IMR-90 (cell line): Measurements from ENCODE around the gene GDNF. TPM values are rescaled to one million over a fixed set of nuclear protein-coding genes. Genes with fewer than 3 reads are reported as not detected.

Experiments
- ATAC-seq: fragments of 200-7000 bp; cut with Tn5 transposase; 2 replicates; pipeline ENCODE4 v1.9.1; 2020; ENCODE audit warnings: low read depth, mild to moderate bottlenecking, moderate library complexity
- BruUV-seq: library from RNA; stranded (reverse); fragments of 400-500 nt; replicated peaks from 2 replicates; lab custom pipeline; 2021; lab: Mats Ljungman, UMichigan
- CTCF ChIA-PET: fragments of 300-600 bp; formaldehyde crosslinking; extraction: SDS; loops from one replicate; lab custom pipeline; 2021; ENCODE audit warnings: antibody characterized with exemption; lab: Yijun Ruan, JAX
- POLR2A ChIA-PET: fragments of 300-600 bp; sonication (Branson Sonifier 250); formaldehyde crosslinking; loops from one replicate; lab custom pipeline; 2022; ENCODE audit warnings: antibody characterized with exemption; ENCODE audit not compliant: unreplicated experiment; lab: Charles Lee
- DNase-seq: peaks from one replicate; pipeline ENCODE4 v3.0.0; 2013
- H2AFZ ChIP-seq: replicated peaks from 2 replicates; pipeline ENCODE3; 2013; ENCODE audit warnings: low read length, mild to moderate bottlenecking; ENCODE audit not compliant: poor library complexity
- H2AK5ac ChIP-seq: 2 replicates; pipeline ENCODE4 v1.6.1; 2013; ENCODE audit warnings: low read depth, low read length, inconsistent platforms
- H2AK9ac ChIP-seq: replicated peaks from 2 replicates; pipeline ENCODE3; 2013; ENCODE audit warnings: mild to moderate bottlenecking, low read depth, low read length, moderate library complexity; ENCODE audit not compliant: poor library complexity
- H2BK120ac ChIP-seq: 2 replicates; pipeline ENCODE4 v1.6.1; 2013; ENCODE audit warnings: low read depth, low read length, inconsistent platforms
- H2BK15ac ChIP-seq: 3 replicates; pipeline ENCODE4 v1.6.1; 2013; ENCODE audit warnings: low read depth, low read length, inconsistent platforms
- H2BK20ac ChIP-seq: 2 replicates; pipeline ENCODE4 v1.6.1; 2013; ENCODE audit warnings: low read depth, mild to moderate bottlenecking, inconsistent platforms, low read length, moderate library complexity
- H2BK5ac ChIP-seq: 2 replicates; pipeline ENCODE4 v1.6.1; 2013; ENCODE audit warnings: mild to moderate bottlenecking, low read depth, low read length, inconsistent platforms; ENCODE audit not compliant: poor library complexity, severe bottlenecking
- H3K14ac ChIP-seq: replicated peaks from 2 replicates; pipeline ENCODE4 v1.6.1; 2013; ENCODE audit warnings: low read depth, low read length, inconsistent platforms
- H3K18ac ChIP-seq: 2 replicates; pipeline ENCODE4 v1.6.1; 2013; ENCODE audit warnings: low read depth, low read length, control low read depth
- H3K23ac ChIP-seq: 2 replicates; pipeline ENCODE4 v1.6.1; 2013; ENCODE audit warnings: low read depth, low read length, inconsistent platforms
- H3K27ac ChIP-seq: 2 replicates; pipeline ENCODE4 v1.5.1; 2013; ENCODE audit warnings: mild to moderate bottlenecking, control low read depth, low read length; ENCODE audit not compliant: insufficient read depth
- H3K27me3 ChIP-seq: 2 replicates; pipeline ENCODE4 v1.6.1; 2013; ENCODE audit warnings: low read length; ENCODE audit not compliant: control insufficient read depth, insufficient read depth
- H3K36me3 ChIP-seq: 2 replicates; pipeline ENCODE4 v1.6.1; 2013; ENCODE audit warnings: low read length, mixed read lengths; ENCODE audit not compliant: control insufficient read depth, insufficient read depth
- H3K4ac ChIP-seq: 2 replicates; pipeline ENCODE4 v1.6.1; 2013; ENCODE audit warnings: low read depth, low read length, inconsistent platforms
- H3K4me1 ChIP-seq: 2 replicates; pipeline ENCODE4 v1.6.1; 2013; ENCODE audit warnings: low read length, mixed read lengths; ENCODE audit not compliant: control insufficient read depth, insufficient read depth
- H3K4me2 ChIP-seq: 2 replicates; pipeline ENCODE4 v1.6.1; 2013; ENCODE audit warnings: low read depth, mild to moderate bottlenecking, control low read depth, low read length, moderate library complexity
- H3K4me3 ChIP-seq: 2 replicates; pipeline ENCODE4 v1.5.1; 2013; ENCODE audit warnings: low read depth, mild to moderate bottlenecking, control low read depth, low read length, moderate library complexity; ENCODE audit not compliant: insufficient read depth
- H3K56ac ChIP-seq: 2 replicates; pipeline ENCODE4 v1.6.1; 2013; ENCODE audit warnings: low read length, inconsistent platforms; ENCODE audit not compliant: insufficient read depth; ENCODE audit errors: extremely low read depth
- H3K79me1 ChIP-seq, 2 experiments: 2 replicates each; pipeline ENCODE4 v1.6.1; 2013; ENCODE audit warnings: low read length in 2 of 2, inconsistent platforms in 1 of 2, low read depth in 1 of 2
- H3K9ac ChIP-seq: 2 replicates; pipeline ENCODE4 v1.6.1; 2013; ENCODE audit warnings: low read depth, low read length, control low read depth
- H3K9me1 ChIP-seq: 2 replicates; pipeline ENCODE4 v1.6.1; 2013; ENCODE audit warnings: low read length, inconsistent platforms; ENCODE audit not compliant: insufficient read depth
- H3K9me3 ChIP-seq: 2 replicates; pipeline ENCODE4 v1.6.1; 2013; ENCODE audit warnings: low read length; ENCODE audit not compliant: control insufficient read depth, insufficient read depth
- H4K20me1 ChIP-seq: 2 replicates; pipeline ENCODE4 v1.6.1; 2013; ENCODE audit warnings: low read length, inconsistent platforms; ENCODE audit not compliant: insufficient read depth
- H4K5ac ChIP-seq: 2 replicates; pipeline ENCODE4 v1.6.1; 2013; ENCODE audit warnings: mild to moderate bottlenecking, low read depth, low read length, control low read depth
- H4K8ac ChIP-seq, 2 experiments: 2 replicates each; pipeline ENCODE4 v1.6.1; 2013; ENCODE audit warnings: low read depth in 2 of 2, low read length in 2 of 2, control low read depth in 1 of 2, inconsistent platforms in 1 of 2
- H4K91ac ChIP-seq: 2 replicates; pipeline ENCODE4 v1.6.1; 2013; ENCODE audit warnings: low read depth, low read length, inconsistent platforms; ENCODE audit not compliant: insufficient read depth
- CEBPB ChIP-seq: IDR thresholded peaks from 2 replicates; pipeline ENCODE4 v1.6.1; 2012; ENCODE audit warnings: low read depth, low read length, improper control_type of control experiment
- whole genome bisulfite sequencing, 2 experiments: methylation state at CpG; one replicate each; pipeline versions ENCODE4 v1.1.5 to v1.1.7; 2013; ENCODE audit warnings: missing lambda C conversion rate in 2 of 2; ENCODE audit not compliant: insufficient read length in 1 of 2; ENCODE audit errors: extremely low coverage in 2 of 2; 5-methylcytosine and 5-hydroxymethylcytosine counted together
- dilution Hi-C: fragments of 300-500 bp; cut with HindIII; formaldehyde crosslinking; loops from one replicate; pipeline ENCODE4 v1.14.3; 2018; ENCODE audit warnings: low sequenced_read_pairs; ENCODE audit not compliant: unreplicated experiment
- in situ Hi-C: fragments of 300-500 bp; cut with MboI; formaldehyde crosslinking; loops from 3 replicates; pipeline ENCODE4 v1.14.3; 2019; ENCODE audit warnings: low sequenced_read_pairs, inconsistent platforms, mixed read lengths
- intact Hi-C: fragments of 100-400 bp; cut with micrococcal nuclease; formaldehyde crosslinking; loops from 2 replicates; pipeline ENCODE4 v1.10.0; 2022
- polyA plus RNA-seq, 3 experiments: library from polyadenylated mRNA; depleted of rRNA; stranded (reverse); fragments of >200 nt; gene quantifications; 2 replicates each; pipeline ENCODE4 v1.2.3, GENCODE V29; 2012; ENCODE audit warnings: low replicate concordance in 1 of 3
- total RNA-seq: library from RNA; depleted of rRNA; stranded (reverse); fragments of >200 nt; gene quantifications from 2 replicates; pipeline ENCODE4 v1.2.3, GENCODE V29; 2012
- TF ChIP-seq, protein P1 (sequence below): fragments of 150-350 bp; IDR thresholded peaks from 2 replicates; pipeline ENCODE4 v1.6.1; 2016; ENCODE audit warnings: low read depth, mild to moderate bottlenecking, low read length, moderate library complexity, borderline replicate concordance

The GDNF gene
- total and polyA plus RNA-seq, 2 of the 4 experiments (the other 2 are of a cell fraction) = 0.18 to 0.82 TPM

- peak overlapping the region; percentile 61 for H3K18ac ChIP-seq
- peak overlapping the region; percentile 35 to 73; a peak in 3 of 4 replicates for H4K8ac ChIP-seq
- peak overlapping the region; percentile 71 for H2BK20ac ChIP-seq
- no peaks in the 10 kb centered on the region for H3K9me3 ChIP-seq
- H2BK15ac ChIP-seq = peak overlapping the region; percentile 80; the same call in 2 of the 3 replicates
- peak overlapping the region; percentile 88 for H4K91ac ChIP-seq
- H3K27ac ChIP-seq = peak overlapping the region; percentile 83
- H3K79me1 ChIP-seq = no peaks in the 10 kb centered on the region
- peaks cover 21% of the 10 kb centered on the region for H3K4me1 ChIP-seq
- peak overlapping the region; percentile 15 for H2AFZ ChIP-seq
- no peak for DNase-seq
- WGBS, 2 experiments = no CpG with 5 or more reads among the region's 3 CpGs
- H3K9me1 ChIP-seq = peaks cover 7% of the 10 kb centered on the region
- ATAC-seq = peak; percentile 32
- TF ChIP-seq, protein P1, sequence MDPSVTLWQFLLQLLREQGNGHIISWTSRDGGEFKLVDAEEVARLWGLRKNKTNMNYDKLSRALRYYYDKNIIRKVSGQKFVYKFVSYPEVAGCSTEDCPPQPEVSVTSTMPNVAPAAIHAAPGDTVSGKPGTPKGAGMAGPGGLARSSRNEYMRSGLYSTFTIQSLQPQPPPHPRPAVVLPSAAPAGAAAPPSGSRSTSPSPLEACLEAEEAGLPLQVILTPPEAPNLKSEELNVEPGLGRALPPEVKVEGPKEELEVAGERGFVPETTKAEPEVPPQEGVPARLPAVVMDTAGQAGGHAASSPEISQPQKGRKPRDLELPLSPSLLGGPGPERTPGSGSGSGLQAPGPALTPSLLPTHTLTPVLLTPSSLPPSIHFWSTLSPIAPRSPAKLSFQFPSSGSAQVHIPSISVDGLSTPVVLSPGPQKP = no peak
- peak; percentile 51; the same call in 1 of the 2 replicates for TF ChIP-seq CEBPB
- H4K5ac ChIP-seq = peak overlapping the region; percentile 9; the same call in 1 of the 2 replicates
- peak overlapping the region; percentile 94 for H2BK120ac ChIP-seq
- peak overlapping the region; percentile 85 for H3K23ac ChIP-seq
- peak overlapping the region; percentile 87 for H3K14ac ChIP-seq
- H3K4ac ChIP-seq = peak overlapping the region; percentile 93
- H2AK5ac ChIP-seq = peak overlapping the region; percentile 92
- in situ Hi-C loops = no loop called here
- peaks cover 6% of the 10 kb centered on the region for H4K20me1 ChIP-seq
- peak overlapping the region; percentile 10 for H2AK9ac ChIP-seq
- CTCF ChIA-PET = no interaction called here
- POLR2A ChIA-PET = no interaction called here
- H3K9ac ChIP-seq = peak overlapping the region; percentile 41; the same call in 1 of the 2 replicates
- H3K56ac ChIP-seq = peak overlapping the region; percentile 33
- no TSS peak for BruUV-seq
- dilution Hi-C loops = no loop called here
- H3K36me3 ChIP-seq = no peaks in the 10 kb centered on the region
- H2BK5ac ChIP-seq = peak overlapping the region; percentile 94
- no peak overlapping the region for H3K4me3 ChIP-seq
- intact Hi-C loops = loop anchor here (5.0 kb wide), 2 partner anchors 66 to 421 kb away; no protein-coding TSS in a partner anchor
- no peaks in the 10 kb centered on the region for H3K27me3 ChIP-seq
- H3K4me2 ChIP-seq = peak overlapping the region; percentile 66
These were observed 68.6 kb downstream of the GDNF start for GRCh38 chr5:37771203-37771611.
